Measurements from ENCODE around the gene EPHA6. TPM values are rescaled to one million over a fixed set of nuclear protein-coding genes. Genes with fewer than 3 reads are reported as not detected.
A peak's percentile ranks its signal among the peaks of the same experiment; 100 is the strongest.

EPHA6 gene
- total RNA-seq, 4 donors from 2014 or later, result 0.60 to 3.8 (median 3.0) TPM

- DNase-seq, result no peak
- in situ Hi-C loops (cut with MboI; ENCODE audit: low pct_ligation_motif_present in 1 of 4, low pct_unique_long_range_greater_than_20kb in 1 of 4, low sequenced_read_pairs in 3 of 4), result no loop called here
- no peak overlapping the region for H3K4me3 ChIP-seq
These were observed 16.8 kb downstream of the EPHA6 start for GRCh38 chr3:96831175-96831574.

DNA sequence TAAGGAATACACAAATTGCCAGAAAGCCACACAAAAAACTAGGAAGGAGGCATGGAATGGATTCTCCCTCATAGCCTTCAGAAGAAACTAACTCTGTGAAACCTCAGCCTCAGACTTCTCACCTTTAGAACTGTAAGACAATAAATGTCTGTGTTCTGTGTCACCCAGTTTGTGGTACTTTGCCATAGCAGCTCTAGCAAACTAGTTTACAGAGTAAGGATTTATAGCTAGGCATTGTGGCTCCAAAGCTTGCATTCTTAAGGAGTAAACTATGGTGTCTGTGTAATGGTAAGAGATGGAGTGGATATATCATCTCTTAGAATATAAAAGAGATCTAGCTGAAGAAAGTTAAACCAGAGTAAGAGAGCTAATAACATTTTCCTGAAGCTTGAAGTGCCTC, 18.9 kb downstream of the EPHA6 start:
- in situ Hi-C loops (cut with MboI; ENCODE audit: low pct_ligation_motif_present in 1 of 4, low pct_unique_long_range_greater_than_20kb in 1 of 4, low sequenced_read_pairs in 3 of 4), result no loop called here
- Histone ChIP-seq H3K27me3 (no peaks in the 10 kb centered on the region), H3K27ac (peak overlapping the region in 2 of 4 donors; percentile 23 to 38), H3K36me3 (no peaks in the 10 kb centered on the region), H3K4me3 (no peak overlapping the region), H3K9me3 (no peaks in the 10 kb centered on the region), H3K4me1 (no peaks in the 10 kb centered on the region)
- intact Hi-C loops (cut with DNase I; ENCODE audit: low total_unique reads), result no loop called here
- TF ChIP-seq POLR2AphosphoS5 (IDR thresholded peaks at IDR 0.05), result peak; percentile 29 to 50 (median 30)
- no peak for TF ChIP-seq POLR2A (IDR thresholded peaks at IDR 0.05)
- no peak for DNase-seq

More at GRCh38 chr3:96831175-96831574, 16.8 kb downstream of the EPHA6 start:
- H3K9me3 ChIP-seq, result no peaks in the 10 kb centered on the region
- no peaks in the 10 kb centered on the region for H3K27me3 ChIP-seq
- H3K27ac ChIP-seq, result no peak overlapping the region
- intact Hi-C loops (cut with DNase I; ENCODE audit: low total_unique reads), result no loop called here
- TF ChIP-seq, protein P1, sequence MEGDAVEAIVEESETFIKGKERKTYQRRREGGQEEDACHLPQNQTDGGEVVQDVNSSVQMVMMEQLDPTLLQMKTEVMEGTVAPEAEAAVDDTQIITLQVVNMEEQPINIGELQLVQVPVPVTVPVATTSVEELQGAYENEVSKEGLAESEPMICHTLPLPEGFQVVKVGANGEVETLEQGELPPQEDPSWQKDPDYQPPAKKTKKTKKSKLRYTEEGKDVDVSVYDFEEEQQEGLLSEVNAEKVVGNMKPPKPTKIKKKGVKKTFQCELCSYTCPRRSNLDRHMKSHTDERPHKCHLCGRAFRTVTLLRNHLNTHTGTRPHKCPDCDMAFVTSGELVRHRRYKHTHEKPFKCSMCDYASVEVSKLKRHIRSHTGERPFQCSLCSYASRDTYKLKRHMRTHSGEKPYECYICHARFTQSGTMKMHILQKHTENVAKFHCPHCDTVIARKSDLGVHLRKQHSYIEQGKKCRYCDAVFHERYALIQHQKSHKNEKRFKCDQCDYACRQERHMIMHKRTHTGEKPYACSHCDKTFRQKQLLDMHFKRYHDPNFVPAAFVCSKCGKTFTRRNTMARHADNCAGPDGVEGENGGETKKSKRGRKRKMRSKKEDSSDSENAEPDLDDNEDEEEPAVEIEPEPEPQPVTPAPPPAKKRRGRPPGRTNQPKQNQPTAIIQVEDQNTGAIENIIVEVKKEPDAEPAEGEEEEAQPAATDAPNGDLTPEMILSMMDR (IDR thresholded peaks at IDR 0.05), result no peak
- TF ChIP-seq POLR2AphosphoS5 (IDR thresholded peaks at IDR 0.05), result peak in 2 of 3 donors; percentile 32 to 44
- no peak for TF ChIP-seq EP300 (IDR thresholded peaks at IDR 0.05; ENCODE audit: low read depth)
- no peak for TF ChIP-seq POLR2A (IDR thresholded peaks at IDR 0.05)
- H3K36me3 ChIP-seq, result no peaks in the 10 kb centered on the region
- 41 to 50% methylated on average over 2 of the region's 2 CpGs for WGBS, 2 donors (ENCODE audit: low coverage in 1 of 2)
- H3K4me1 ChIP-seq, result no peaks in the 10 kb centered on the region

DNA sequence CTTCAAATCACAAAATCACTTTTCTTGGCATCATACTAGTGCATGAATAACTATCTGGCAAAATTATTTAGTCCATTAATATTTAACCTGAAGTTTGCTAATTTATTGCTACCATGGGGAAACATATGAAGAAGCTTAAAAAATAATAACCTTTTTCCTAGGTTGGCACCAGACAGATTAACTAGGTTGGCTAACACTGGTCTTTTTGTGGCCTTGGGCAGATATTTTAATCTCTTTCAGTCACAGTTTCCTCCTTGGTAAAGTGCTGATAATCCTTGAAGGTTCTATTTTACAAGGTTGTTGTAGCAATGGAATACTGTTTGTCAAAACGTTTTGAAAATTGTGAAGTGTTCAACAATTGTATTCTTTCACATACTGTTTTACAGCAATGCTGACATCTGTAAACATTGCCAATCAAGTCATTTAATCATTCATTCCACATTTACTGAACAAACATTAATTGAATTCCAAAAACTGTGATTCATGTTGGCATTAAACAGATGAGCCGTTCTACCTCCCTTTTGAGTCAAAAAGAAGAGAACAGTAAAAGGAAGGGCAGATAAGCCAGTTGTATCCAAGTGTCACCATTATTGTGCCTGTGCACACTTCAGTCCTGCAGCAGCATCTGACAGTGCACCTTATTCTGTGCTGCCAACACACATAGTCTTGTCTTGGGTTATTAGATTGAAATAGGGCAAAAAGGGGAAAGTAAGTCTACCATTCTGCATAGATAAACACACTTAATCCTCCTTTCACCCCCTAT, 21.9 kb downstream of the EPHA6 start:
- no peaks in the 10 kb centered on the region for H3K36me3 ChIP-seq
- in situ Hi-C loops (cut with MboI; ENCODE audit: low pct_ligation_motif_present in 1 of 4, low pct_unique_long_range_greater_than_20kb in 1 of 4, low sequenced_read_pairs in 3 of 4) (no loop called here), intact Hi-C loops (cut with DNase I; ENCODE audit: low total_unique reads) (no loop called here)
- no peaks in the 10 kb centered on the region for H3K27me3 ChIP-seq
- no peaks in the 10 kb centered on the region for H3K9me3 ChIP-seq
- DNase-seq, result no peak
- H3K27ac ChIP-seq, result no peak overlapping the region
- TF ChIP-seq, protein P1 (IDR thresholded peaks at IDR 0.05), result no peak
- no peaks in the 10 kb centered on the region for H3K4me1 ChIP-seq
- WGBS, 2 donors (ENCODE audit: low coverage in 1 of 2), result 23 to 27% methylated on average over 2 of the region's 2 CpGs
- no peak overlapping the region for H3K4me3 ChIP-seq

DNA sequence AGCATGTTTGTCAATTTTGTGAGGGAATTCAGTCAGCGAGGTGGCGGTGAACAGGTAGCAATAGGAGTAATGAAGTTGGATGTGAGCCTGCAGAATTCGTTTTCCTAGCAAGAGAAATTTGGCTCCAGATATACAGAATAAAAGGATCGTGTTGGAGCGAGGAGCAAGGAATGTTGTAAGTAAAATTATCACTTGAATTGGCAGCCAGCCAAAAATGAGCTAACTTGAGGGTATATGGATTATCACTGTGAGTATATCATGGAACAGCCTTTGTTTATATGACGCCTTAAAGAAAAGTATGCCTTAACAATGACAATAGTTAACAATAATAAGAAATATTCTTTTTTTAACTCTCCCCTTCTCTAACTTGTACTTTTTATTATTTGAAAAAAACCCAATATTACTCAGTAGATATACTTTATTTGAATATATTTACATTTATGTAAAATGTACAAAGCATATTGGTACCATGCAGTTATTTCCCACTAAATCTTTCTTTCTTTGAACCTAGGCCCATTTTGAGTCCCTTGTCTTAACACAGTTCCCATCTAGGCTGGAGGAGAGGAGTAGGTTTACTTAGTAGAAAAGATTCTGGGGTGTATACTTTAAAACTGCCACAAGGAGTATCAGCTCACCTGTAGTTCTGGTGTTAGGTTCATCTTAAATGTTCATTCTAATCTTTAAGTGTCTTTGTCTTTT, 29.3 kb downstream of the EPHA6 start:
- no peaks in the 10 kb centered on the region for H3K4me1 ChIP-seq
- no peak overlapping the region for H3K4me3 ChIP-seq
- in situ Hi-C loops (cut with MboI; ENCODE audit: low pct_ligation_motif_present in 1 of 4, low pct_unique_long_range_greater_than_20kb in 1 of 4, low sequenced_read_pairs in 3 of 4) (no loop called here), intact Hi-C loops (cut with DNase I; ENCODE audit: low total_unique reads) (no loop called here)
- H3K27me3 ChIP-seq, result no peaks in the 10 kb centered on the region
- H3K36me3 ChIP-seq, result no peaks in the 10 kb centered on the region
- H3K9me3 ChIP-seq, result no peaks in the 10 kb centered on the region
- no peak for TF ChIP-seq EP300 (IDR thresholded peaks at IDR 0.05; ENCODE audit: low read depth)
- WGBS, 2 donors (ENCODE audit: low coverage in 1 of 2), result 43 to 53% methylated on average over 6 of the region's 6 CpGs
- no peak overlapping the region for H3K27ac ChIP-seq
- no peak for DNase-seq

DNA sequence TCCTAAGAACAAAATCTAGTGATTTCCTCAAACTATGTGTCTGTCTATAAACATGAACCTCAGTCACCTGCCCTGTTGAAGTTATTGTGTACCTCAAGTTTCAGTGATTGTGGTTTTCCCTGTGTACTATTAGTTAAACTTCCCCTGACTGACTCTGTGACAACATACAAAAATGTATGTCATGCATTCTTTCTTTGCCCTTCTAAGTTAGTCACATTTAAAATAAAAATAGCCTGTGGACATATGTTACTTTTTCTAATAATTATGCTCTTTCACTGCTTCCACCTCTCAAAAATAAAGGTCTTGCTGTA, 29.8 kb downstream of the EPHA6 start:
- no peaks in the 10 kb centered on the region for H3K27me3 ChIP-seq
- DNase-seq, result no peak
- intact Hi-C loops (cut with DNase I; ENCODE audit: low total_unique reads) (no loop called here), in situ Hi-C loops (cut with MboI; ENCODE audit: low pct_ligation_motif_present in 1 of 4, low pct_unique_long_range_greater_than_20kb in 1 of 4, low sequenced_read_pairs in 3 of 4) (no loop called here)
- no peak overlapping the region for H3K27ac ChIP-seq
- no peaks in the 10 kb centered on the region for H3K36me3 ChIP-seq
- H3K4me3 ChIP-seq, result no peak overlapping the region
- no peak for TF ChIP-seq EP300 (IDR thresholded peaks at IDR 0.05; ENCODE audit: low read depth)
- no peak for TF ChIP-seq POLR2AphosphoS5 (IDR thresholded peaks at IDR 0.05)
- TF ChIP-seq, protein P1 (IDR thresholded peaks at IDR 0.05), result no peak
- TF ChIP-seq POLR2A (IDR thresholded peaks at IDR 0.05), result no peak
- H3K4me1 ChIP-seq, result no peaks in the 10 kb centered on the region
- no peaks in the 10 kb centered on the region for H3K9me3 ChIP-seq

All from transverse colon (tissue), 4 donors.